HUES6 (cell line): ENCODE results near the gene ZNF500.
"Not testable (repeated sequence)": the region's sequence is repeated elsewhere in the genome, so short reads cannot be mapped to it uniquely, and the experiment has no call there.

Experiments used
- H3K27ac ChIP-seq: 2 replicates; pipeline ENCODE4 v1.7.0; 2013; ENCODE audit warnings: low read depth, mild to moderate bottlenecking, low read length, inconsistent platforms
- H3K27me3 ChIP-seq: 2 replicates; pipeline ENCODE4 v1.6.1; 2013; ENCODE audit warnings: low read length; ENCODE audit not compliant: control insufficient read depth, insufficient read depth
- H3K36me3 ChIP-seq: 2 replicates; pipeline ENCODE4 v1.6.1; 2013; ENCODE audit warnings: low read length; ENCODE audit not compliant: control insufficient read depth, insufficient read depth
- H3K4me1 ChIP-seq: 2 replicates; pipeline ENCODE4 v1.6.1; 2013; ENCODE audit warnings: low read length; ENCODE audit not compliant: control insufficient read depth, insufficient read depth
- H3K4me3 ChIP-seq: 2 replicates; pipeline ENCODE4 v1.5.1; 2013; ENCODE audit warnings: low read depth, low read length
- H3K9ac ChIP-seq: one replicate; pipeline ENCODE4 v1.6.1; 2013; ENCODE audit warnings: mild to moderate bottlenecking, low read length
- H3K9me3 ChIP-seq: 2 replicates; pipeline ENCODE4 v1.6.1; 2013; ENCODE audit warnings: low read depth, low read length; ENCODE audit not compliant: control insufficient read depth, insufficient read depth

Gene ZNF500

DNA sequence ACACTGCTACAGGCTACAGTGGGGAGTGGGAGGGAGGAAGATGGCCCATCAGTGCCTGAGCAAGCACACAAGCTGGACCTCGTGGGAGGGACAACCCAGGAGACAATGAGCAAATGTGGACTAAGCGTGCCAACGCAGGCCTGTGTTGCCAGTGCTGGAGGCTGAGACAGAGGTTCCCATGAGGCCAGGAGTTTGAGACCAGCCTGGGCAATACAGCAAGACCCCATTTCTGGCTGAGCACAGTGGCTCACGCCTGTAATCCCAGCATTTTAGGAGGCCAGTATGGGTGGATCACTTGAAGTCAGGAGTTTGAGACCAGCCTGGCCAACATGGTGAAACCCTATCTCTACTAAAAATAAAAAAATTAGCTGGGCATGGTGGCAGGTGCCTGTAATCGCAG lies 28.6 kb downstream of the ZNF500 start:
- not testable (repeated sequence) for H3K9ac ChIP-seq, H3K36me3 ChIP-seq, H3K9me3 ChIP-seq, H3K4me3 ChIP-seq, H3K27ac ChIP-seq, H3K4me1 ChIP-seq, H3K27me3 ChIP-seq

DNA sequence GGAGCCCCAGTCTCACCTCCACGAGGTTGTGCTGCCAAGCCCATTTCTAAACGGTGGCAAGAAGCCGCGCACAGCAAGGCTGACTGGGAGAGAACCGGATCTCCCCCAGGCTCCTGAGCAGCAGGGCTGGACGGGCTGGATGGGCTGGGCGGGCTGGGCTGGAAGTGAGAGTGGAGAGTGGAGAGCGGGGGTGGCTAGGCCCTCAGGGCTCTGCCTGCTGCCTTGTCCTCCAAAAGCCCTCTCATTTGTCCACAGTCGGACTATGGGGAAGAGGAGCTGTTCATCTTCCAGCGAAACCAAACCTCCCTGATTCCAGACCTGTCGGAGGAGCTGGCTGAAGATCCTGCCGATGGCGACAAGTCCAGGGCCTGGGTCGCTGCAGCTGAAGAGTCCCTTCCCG lies 29.4 kb downstream of the ZNF500 start:
- Histone ChIP-seq H3K4me1 (peaks cover 4% of the 10 kb centered on the region; the same call in 1 of the 2 replicates), H3K36me3 (no peaks in the 10 kb centered on the region), H3K27ac (no peak overlapping the region), H3K4me3 (no peak overlapping the region), H3K9me3 (no peaks in the 10 kb centered on the region), H3K9ac (no peak overlapping the region), H3K27me3 (0 out of 2 replicates have a peak, but pooled peaks cover 4% of the 10 kb centered on the region)

DNA sequence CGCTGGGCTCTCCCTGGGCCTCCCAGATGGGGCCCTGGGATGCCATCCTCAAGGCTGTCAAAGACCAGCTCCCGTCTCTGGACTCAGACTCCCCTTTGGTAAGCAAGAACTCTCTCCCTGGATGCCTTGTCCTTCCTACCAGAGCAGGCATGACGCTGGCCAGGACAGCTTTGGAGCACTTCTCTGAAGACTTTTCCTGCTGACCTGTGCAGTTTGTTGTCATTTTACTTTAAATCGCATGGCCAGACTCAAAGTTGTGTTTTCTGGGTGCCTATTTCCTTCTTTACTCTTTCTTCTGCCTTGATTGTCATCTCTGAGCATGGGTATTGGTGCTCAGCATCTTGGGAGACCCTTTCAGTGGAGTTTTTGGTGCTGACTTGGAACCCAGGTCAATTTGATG lies 30.4 kb downstream of the ZNF500 start:
- Histone ChIP-seq H3K4me1 (peaks cover 4% of the 10 kb centered on the region; the same call in 1 of the 2 replicates), H3K9me3 (no peaks in the 10 kb centered on the region), H3K9ac (no peak overlapping the region), H3K4me3 (no peak overlapping the region), H3K36me3 (peaks cover 4% of the 10 kb centered on the region; the same call in 1 of the 2 replicates), H3K27ac (no peak overlapping the region), H3K27me3 (0 out of 2 replicates have a peak, but pooled peaks cover 4% of the 10 kb centered on the region)

DNA sequence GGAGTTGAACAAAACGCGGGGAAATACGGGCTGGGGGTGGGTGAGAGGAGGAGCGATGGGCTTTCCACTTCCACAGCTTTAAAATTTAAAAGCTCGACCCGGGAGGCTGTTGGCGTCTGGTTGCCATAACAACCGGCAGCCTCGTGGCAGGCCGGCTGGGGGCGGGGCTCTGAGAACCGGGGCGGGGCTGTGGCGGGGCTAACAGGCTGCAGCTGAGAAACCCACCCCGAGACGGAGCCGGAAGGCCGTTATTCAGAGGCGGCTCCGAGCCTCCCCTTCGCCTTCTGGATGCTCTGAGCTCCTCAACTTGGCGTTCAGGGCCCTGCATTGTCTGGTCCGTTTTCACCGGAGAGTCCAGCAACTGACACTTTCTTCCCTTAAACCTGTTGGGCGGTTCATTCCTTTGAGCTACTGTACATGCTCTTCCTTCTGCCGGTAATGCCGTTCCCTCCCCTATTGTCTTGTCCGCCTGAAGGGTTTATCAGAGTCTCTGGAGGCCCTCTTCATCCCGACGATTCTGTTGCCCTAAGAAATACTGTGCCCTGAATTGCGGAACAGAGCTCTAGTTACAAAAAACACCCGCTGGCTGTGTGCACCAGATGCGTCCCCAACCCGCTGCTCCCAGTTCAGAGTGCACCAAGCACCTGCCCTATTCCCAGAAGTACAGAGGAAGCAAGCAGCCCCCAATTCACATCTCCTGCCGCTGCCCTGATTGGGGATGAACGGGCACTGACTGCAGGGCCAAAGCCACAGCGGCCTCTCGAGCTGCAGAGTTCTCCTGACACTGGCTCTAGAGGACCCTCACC lies 32.0 kb downstream of the ZNF500 start:
- Histone ChIP-seq H3K9ac (peak overlapping the region; percentile 75), H3K36me3 (peaks cover 13% of the 10 kb centered on the region), H3K4me1 (peaks cover 4% of the 10 kb centered on the region; the same call in 1 of the 2 replicates), H3K4me3 (peak overlapping the region; percentile 92), H3K9me3 (no peaks in the 10 kb centered on the region), H3K27me3 (0 out of 2 replicates have a peak, but pooled peaks cover 4% of the 10 kb centered on the region), H3K27ac (peak overlapping the region; percentile 58; the same call in 1 of the 2 replicates)

DNA sequence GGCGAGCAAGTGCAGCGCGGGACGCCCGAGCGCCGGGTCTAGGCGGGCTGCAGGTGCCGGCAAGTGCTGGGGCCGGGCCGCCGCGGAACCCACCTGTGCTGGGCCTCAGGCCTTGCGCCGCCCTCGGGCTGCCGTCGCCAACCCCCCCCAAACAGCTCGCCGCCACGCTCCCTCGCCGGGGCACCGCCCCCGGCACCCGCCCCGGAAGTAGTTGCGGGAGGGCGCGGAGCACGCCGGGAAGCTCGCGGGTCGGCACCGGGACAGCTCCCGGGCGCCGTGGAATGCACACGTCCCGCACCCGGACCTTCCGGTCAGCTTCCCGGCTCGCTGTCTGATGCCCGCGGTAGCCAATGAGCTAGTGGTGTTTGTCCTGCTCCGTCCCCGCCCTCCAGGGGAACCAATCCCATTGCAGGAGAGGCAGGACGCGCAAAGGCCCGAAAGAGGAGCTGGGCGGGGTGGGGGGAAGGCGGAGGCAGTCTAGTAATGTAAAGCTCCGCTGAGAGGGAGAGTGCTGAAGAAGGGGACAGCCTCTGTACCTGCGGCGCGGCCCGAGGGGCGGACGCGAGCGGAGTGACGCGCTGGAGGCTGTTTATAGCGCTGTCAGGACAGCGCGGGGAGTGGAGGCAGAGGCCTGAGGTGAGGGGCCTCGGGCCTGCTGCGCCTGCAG lies 32.8 kb downstream of the ZNF500 start, which contains the start of the genes ANKS3 and DNAAF8:
ANKS3 (minus strand) TSS at position 209 of the 667 bp plus-strand sequence. CDS start 4,122 bp downstream, outside the sequence.
DNAAF8 (plus strand) TSS at position 475 of the 667 bp plus-strand sequence. CDS start 1,978 bp downstream, outside the sequence.
- H3K27ac ChIP-seq: peak within 1 kb of the TSS; percentile 58; the same call in 1 of the 2 replicates
- H3K36me3 ChIP-seq: peaks cover 19% of the 10 kb centered on the region
- peaks cover 4% of the 10 kb centered on the region; the same call in 1 of the 2 replicates for H3K4me1 ChIP-seq

DNA sequence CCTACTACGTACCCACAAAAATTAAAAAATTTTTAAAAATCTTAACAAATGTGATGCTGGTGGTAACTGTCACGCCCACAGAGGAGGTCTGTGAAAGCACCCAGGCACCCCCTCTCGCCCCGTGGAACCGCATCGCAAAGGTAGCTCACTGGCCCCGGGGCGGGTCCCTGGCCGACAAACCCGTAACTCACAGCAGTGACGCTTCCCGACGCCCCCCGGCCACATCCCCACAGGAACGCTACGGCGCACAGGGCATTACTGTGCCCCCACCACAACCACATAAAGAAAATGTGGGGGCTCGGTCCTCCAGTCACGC lies 33.3 kb downstream of the ZNF500 start:
- H3K9ac ChIP-seq: peak overlapping the region; percentile 90
- peak overlapping the region; percentile 92 for H3K4me3 ChIP-seq
- H3K27me3 ChIP-seq: 0 out of 2 replicates have a peak, but pooled peaks cover 4% of the 10 kb centered on the region
- H3K36me3 ChIP-seq: peaks cover 23% of the 10 kb centered on the region
- peak overlapping the region; percentile 49; the same call in 1 of the 2 replicates for H3K27ac ChIP-seq
- peaks cover 4% of the 10 kb centered on the region; the same call in 1 of the 2 replicates for H3K4me1 ChIP-seq
- H3K9me3 ChIP-seq: no peaks in the 10 kb centered on the region

More for the DNA sequence above, 32.8 kb downstream of the ZNF500 start, which contains the start of the genes ANKS3 and DNAAF8:
- peak within 1 kb of the TSS; percentile 90 for H3K9ac ChIP-seq
- 0 out of 2 replicates have a peak, but pooled peaks cover 4% of the 10 kb centered on the region for H3K27me3 ChIP-seq
- H3K9me3 ChIP-seq: no peaks in the 10 kb centered on the region
- H3K4me3 ChIP-seq: peak within 1 kb of the TSS; percentile 92

DNA sequence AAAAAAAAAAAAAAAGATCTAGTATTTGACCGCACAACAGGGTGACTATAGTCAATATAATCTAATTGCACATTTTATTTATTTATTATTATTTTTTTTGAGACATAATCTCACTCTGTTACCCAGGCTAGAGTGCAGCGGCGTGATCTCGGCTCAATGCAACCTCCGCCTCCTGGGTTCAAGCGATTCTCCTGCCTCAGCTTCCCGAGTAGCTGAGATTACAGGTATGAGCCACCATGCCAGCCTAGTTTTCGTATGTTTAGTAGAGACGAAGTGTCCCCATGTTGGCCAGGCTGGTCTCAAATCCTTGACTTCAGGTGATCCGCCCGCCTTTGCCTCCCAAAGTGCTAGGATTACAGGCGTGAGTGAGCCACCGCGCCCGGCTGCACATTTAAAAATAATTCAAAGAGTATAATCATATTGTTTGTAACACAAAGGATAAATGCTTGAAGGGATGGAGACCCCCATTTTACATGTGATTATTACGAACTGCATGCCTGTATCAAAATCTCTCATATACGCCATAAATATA lies 33.7 kb downstream of the ZNF500 start:
- Histone ChIP-seq H3K4me3 (peak overlapping the region; percentile 92), H3K9ac (peak overlapping the region; percentile 90), H3K27ac (no peak overlapping the region), H3K36me3 (peaks cover 28% of the 10 kb centered on the region), H3K4me1 (peaks cover 4% of the 10 kb centered on the region; the same call in 1 of the 2 replicates), H3K27me3 (0 out of 2 replicates have a peak, but pooled peaks cover 4% of the 10 kb centered on the region), H3K9me3 (no peaks in the 10 kb centered on the region)

DNA sequence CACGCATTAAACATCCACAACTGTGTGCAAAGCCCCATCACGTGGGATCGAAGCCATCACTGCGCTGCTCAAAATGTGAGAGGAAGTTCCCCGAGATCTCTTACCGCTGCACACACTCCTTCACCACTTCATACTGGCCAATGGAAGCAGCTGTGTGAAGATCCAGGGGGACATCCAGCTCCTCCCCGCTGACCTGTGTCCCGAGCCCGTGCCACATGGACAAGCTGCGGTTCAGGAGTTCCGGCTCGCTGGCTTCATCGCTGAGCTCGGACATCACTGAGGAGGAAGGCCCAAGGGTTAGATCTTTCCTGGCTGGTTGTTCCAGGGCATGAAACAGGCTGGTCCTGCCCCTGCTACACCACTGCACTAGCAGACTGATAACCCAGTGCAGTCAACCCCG lies 37.1 kb downstream of the ZNF500 start:
- Histone ChIP-seq H3K4me1 (no peaks in the 10 kb centered on the region), H3K27me3 (no peaks in the 10 kb centered on the region), H3K4me3 (no peak overlapping the region), H3K36me3 (peaks cover 55% of the 10 kb centered on the region), H3K9me3 (no peaks in the 10 kb centered on the region), H3K27ac (no peak overlapping the region), H3K9ac (no peak overlapping the region)

DNA sequence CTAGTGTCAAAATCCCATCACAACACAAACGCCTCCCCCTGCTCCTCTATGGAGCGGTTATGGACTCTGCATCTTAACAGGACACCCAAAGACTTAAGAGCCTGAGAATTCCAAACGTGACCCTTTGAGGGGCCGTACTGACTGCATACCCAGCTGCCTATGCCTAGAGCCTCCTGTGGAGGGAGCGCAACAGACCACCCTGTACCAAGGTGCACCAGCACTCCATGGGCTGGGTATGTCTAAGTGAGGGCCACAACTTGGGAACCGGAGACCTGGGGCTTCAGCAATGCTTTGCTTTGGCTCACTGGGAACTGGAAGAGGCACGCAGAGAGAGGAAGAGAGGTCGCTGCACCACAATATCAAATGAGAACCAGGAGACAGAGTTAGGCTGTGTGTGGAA lies 38.3 kb downstream of the ZNF500 start:
- Histone ChIP-seq H3K36me3 (peaks cover 65% of the 10 kb centered on the region), H3K27ac (no peak overlapping the region), H3K9me3 (no peaks in the 10 kb centered on the region), H3K4me1 (no peaks in the 10 kb centered on the region), H3K9ac (no peak overlapping the region), H3K27me3 (no peaks in the 10 kb centered on the region), H3K4me3 (no peak overlapping the region)

DNA sequence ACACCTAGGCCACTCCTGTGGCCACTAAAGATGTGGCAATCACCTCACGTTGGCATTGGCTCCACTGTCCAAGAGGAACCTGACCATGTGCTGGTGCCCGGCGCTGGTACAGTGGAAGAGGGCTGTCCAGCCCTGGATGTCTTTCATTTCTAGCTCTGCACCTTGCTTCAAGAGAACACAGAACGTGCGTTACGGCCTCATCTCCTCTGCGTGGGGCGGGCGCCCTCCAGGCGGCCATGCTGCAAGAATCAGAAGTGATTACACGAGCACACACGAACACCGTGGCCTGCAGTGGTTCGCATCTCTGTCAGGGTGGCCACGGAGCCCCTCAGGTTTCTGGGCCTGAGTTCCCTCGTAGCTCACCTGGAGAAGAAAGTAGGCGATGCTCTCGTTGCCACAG lies 40.3 kb downstream of the ZNF500 start:
- no peaks in the 10 kb centered on the region for H3K27me3 ChIP-seq
- no peak overlapping the region for H3K4me3 ChIP-seq
- H3K27ac ChIP-seq: no peak overlapping the region
- no peaks in the 10 kb centered on the region for H3K4me1 ChIP-seq
- no peaks in the 10 kb centered on the region for H3K9me3 ChIP-seq
- H3K9ac ChIP-seq: no peak overlapping the region
- H3K36me3 ChIP-seq: peaks cover 71% of the 10 kb centered on the region
